ENCODE measurements around the gene AMOTL1.

AMOTL1 gene

GRCh38 chr11:94866936-94867795 is 99.0 kb downstream of the AMOTL1 start:
- TF ChIP-seq CEBPB (IDR thresholded peaks at IDR 0.05) (no peak), EGR1 (IDR thresholded peaks at IDR 0.05) (no peak), MAX (IDR thresholded peaks at IDR 0.05) (no peak), TAF1 (IDR thresholded peaks at IDR 0.05; ENCODE audit: low read depth) (no peak), CREB1 (IDR thresholded peaks at IDR 0.05; ENCODE audit: low read depth) (no peak), TCF12 (IDR thresholded peaks at IDR 0.05; ENCODE audit: low read depth) (no peak), FOXM1 (IDR thresholded peaks at IDR 0.05; ENCODE audit: borderline replicate concordance, low read depth) (no peak), USF1 (IDR thresholded peaks at IDR 0.05) (no peak)

GRCh38 chr11:94868468-94868867 is 100.3 kb downstream of the AMOTL1 start:
- TF ChIP-seq REST (IDR thresholded peaks at IDR 0.05; ENCODE audit: low read depth) (no peak), FOXM1 (IDR thresholded peaks at IDR 0.05; ENCODE audit: borderline replicate concordance, low read depth) (no peak), CREB1 (IDR thresholded peaks at IDR 0.05; ENCODE audit: low read depth) (no peak), USF1 (IDR thresholded peaks at IDR 0.05) (no peak), RAD21 (IDR thresholded peaks at IDR 0.05; ENCODE audit: low read depth) (no peak), ZBTB7A (IDR thresholded peaks at IDR 0.05; ENCODE audit: low read depth) (no peak), YY1 (IDR thresholded peaks at IDR 0.05; ENCODE audit: low read depth) (no peak), EP300 (IDR thresholded peaks at IDR 0.05; ENCODE audit: borderline replicate concordance) (no peak), MAX (IDR thresholded peaks at IDR 0.05) (no peak), EGR1 (IDR thresholded peaks at IDR 0.05) (no peak), TEAD4 (IDR thresholded peaks at IDR 0.05) (no peak), TAF1 (IDR thresholded peaks at IDR 0.05; ENCODE audit: low read depth) (no peak), NFIC (IDR thresholded peaks at IDR 0.05) (no peak), CEBPB (IDR thresholded peaks at IDR 0.05) (no peak), TCF12 (IDR thresholded peaks at IDR 0.05; ENCODE audit: low read depth) (no peak)

- TF ChIP-seq RAD21 (IDR thresholded peaks at IDR 0.05; ENCODE audit: low read depth) (no peak), EP300 (IDR thresholded peaks at IDR 0.05; ENCODE audit: borderline replicate concordance) (no peak), TAF1 (IDR thresholded peaks at IDR 0.05; ENCODE audit: low read depth) (no peak), TEAD4 (IDR thresholded peaks at IDR 0.05) (no peak), USF1 (IDR thresholded peaks at IDR 0.05) (no peak), YY1 (IDR thresholded peaks at IDR 0.05; ENCODE audit: low read depth) (no peak), MAX (IDR thresholded peaks at IDR 0.05) (no peak), CREB1 (IDR thresholded peaks at IDR 0.05; ENCODE audit: low read depth) (no peak), REST (IDR thresholded peaks at IDR 0.05; ENCODE audit: low read depth) (no peak), CEBPB (IDR thresholded peaks at IDR 0.05) (no peak)
Measured at GRCh38 chr11:94869186-94869585, 101.0 kb downstream of the AMOTL1 start.

- TF ChIP-seq RAD21 (IDR thresholded peaks at IDR 0.05; ENCODE audit: low read depth) (no peak), REST (IDR thresholded peaks at IDR 0.05; ENCODE audit: low read depth) (no peak)
Measured at GRCh38 chr11:94870422-94870821, 102.3 kb downstream of the AMOTL1 start.
